GM12864 (cell line): ENCODE data around the gene FATE1.
"Not testable (repeated sequence)": the region's sequence is repeated elsewhere in the genome, so short reads cannot be mapped to it uniquely, and the experiment has no call there.

ENCODE experiments used
- DNase-seq: peaks from one replicate; pipeline ENCODE4 v3.0.0-alpha.2; 2011; ENCODE audit warnings: low read depth
- H3K4me3 ChIP-seq: 2 replicates; pipeline ENCODE4 v1.5.1; 2011; ENCODE audit warnings: mild to moderate bottlenecking, low read depth, low read length, control low read depth
- TF ChIP-seq, protein P1 (sequence below): IDR thresholded peaks from 2 replicates; pipeline ENCODE4 v1.5.1; 2011; ENCODE audit warnings: low read depth, mild to moderate bottlenecking, moderate library complexity, low read length, control low read depth, inconsistent platforms; ENCODE audit errors: missing control alignments

The FATE1 gene

GRCh38 chrX:151692825-151693224 lies 23.0 kb upstream of the FATE1 start:
- H3K4me3 ChIP-seq: no peak overlapping the region
- TF ChIP-seq, protein P1, sequence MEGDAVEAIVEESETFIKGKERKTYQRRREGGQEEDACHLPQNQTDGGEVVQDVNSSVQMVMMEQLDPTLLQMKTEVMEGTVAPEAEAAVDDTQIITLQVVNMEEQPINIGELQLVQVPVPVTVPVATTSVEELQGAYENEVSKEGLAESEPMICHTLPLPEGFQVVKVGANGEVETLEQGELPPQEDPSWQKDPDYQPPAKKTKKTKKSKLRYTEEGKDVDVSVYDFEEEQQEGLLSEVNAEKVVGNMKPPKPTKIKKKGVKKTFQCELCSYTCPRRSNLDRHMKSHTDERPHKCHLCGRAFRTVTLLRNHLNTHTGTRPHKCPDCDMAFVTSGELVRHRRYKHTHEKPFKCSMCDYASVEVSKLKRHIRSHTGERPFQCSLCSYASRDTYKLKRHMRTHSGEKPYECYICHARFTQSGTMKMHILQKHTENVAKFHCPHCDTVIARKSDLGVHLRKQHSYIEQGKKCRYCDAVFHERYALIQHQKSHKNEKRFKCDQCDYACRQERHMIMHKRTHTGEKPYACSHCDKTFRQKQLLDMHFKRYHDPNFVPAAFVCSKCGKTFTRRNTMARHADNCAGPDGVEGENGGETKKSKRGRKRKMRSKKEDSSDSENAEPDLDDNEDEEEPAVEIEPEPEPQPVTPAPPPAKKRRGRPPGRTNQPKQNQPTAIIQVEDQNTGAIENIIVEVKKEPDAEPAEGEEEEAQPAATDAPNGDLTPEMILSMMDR: no peak
- no peak for DNase-seq

- TF ChIP-seq, protein P1: no peak
- H3K4me3 ChIP-seq: no peak overlapping the region
- DNase-seq: no peak
Measured at GRCh38 chrX:151694121-151694520, 21.7 kb upstream of the FATE1 start.

DNA sequence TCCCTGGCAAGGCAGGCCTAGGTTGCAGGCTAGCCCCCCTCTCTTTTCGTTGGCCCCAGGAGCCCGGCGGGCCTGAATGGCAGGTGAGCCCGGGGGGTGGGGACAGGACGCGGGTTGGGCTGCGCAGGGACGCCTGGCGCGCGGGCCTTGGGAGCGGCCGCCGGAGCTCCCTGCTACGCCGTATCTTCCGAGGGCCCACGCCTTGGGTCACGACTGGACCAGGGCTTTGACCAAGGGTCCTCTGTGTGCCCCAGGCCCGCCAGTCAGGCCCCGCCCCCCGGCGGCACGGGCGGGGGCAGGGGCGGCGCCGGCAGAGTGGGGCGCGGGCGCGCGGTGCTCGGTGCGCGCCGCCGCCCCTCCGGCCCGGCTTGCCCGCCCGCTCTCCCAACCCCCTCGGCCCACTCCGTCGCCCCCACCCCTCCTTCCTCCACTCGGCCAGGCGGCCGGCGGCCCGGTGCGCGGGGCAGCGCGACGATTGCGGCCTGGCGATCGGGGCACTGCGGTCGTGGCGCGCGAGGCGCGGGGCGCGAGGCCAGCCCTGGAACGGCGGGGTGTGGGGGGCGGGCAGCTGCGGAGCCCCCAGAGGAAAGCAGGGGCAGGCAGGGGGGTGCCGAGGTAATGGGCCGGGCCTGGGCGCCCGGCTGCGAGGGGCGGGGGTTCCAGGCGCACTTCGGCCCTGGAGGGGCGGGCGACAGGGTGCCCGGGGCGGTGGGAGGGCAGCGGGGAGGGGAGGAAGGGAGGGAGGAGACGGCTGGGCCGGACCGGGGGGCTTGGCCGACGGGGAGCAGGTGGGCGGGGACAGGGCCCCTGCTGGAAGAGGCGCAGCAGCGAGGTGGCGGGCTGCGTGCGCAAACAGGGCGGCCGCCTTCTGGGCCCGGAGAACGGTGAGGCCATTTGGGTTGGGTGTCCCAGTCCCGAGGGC lies 20.9 kb upstream of the FATE1 start, which contains the start of gene PRRG3:
TSS of gene PRRG3 (plus strand) at position 798 of the 922 bp plus-strand sequence. CDS start 3,357 bp downstream, outside the sequence.
- DNase-seq: no peak

GRCh38 chrX:151695583-151696340 lies 20.1 kb upstream of the FATE1 start:
- TF ChIP-seq, protein P1: no peak
- no peak for DNase-seq
- no peak overlapping the region for H3K4me3 ChIP-seq

More for the DNA sequence above, 20.9 kb upstream of the FATE1 start, which contains the start of gene PRRG3:
- TF ChIP-seq, protein P1: no peak
- no peak within 1 kb of the TSS for H3K4me3 ChIP-seq

DNA sequence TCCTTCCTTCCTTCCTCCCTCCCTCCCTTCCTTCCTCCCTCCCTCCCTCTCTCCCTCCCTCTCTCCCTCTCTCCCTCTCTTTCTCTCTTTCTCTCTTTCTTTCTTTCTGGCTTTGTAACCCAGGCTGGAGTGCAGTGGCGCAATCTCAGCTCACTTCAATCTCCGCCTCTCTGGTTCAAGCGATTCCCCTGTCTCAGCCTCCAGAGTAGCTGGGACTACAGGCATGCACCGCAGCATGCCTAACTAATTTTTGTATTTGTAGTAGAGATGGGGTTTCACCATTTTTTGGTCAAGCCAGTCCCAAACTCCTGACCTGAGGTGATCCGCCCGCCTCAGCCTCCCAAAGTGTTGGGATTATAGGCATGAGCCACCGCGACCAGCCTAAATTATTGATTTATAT lies 18.8 kb upstream of the FATE1 start:
- H3K4me3 ChIP-seq, DNase-seq: not testable (repeated sequence)

GRCh38 chrX:151697522-151697921 lies 18.3 kb upstream of the FATE1 start:
- no peak overlapping the region for H3K4me3 ChIP-seq
- TF ChIP-seq, protein P1: no peak
- DNase-seq: no peak

- TF ChIP-seq, protein P1: no peak
- no peak for DNase-seq
- no peak overlapping the region for H3K4me3 ChIP-seq
Measured at GRCh38 chrX:151698485-151698884, 17.4 kb upstream of the FATE1 start.
